ENCODE results near the gene IL17RB.

Gene IL17RB, protein sequence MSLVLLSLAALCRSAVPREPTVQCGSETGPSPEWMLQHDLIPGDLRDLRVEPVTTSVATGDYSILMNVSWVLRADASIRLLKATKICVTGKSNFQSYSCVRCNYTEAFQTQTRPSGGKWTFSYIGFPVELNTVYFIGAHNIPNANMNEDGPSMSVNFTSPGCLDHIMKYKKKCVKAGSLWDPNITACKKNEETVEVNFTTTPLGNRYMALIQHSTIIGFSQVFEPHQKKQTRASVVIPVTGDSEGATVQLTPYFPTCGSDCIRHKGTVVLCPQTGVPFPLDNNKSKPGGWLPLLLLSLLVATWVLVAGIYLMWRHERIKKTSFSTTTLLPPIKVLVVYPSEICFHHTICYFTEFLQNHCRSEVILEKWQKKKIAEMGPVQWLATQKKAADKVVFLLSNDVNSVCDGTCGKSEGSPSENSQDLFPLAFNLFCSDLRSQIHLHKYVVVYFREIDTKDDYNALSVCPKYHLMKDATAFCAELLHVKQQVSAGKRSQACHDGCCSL

DNA sequence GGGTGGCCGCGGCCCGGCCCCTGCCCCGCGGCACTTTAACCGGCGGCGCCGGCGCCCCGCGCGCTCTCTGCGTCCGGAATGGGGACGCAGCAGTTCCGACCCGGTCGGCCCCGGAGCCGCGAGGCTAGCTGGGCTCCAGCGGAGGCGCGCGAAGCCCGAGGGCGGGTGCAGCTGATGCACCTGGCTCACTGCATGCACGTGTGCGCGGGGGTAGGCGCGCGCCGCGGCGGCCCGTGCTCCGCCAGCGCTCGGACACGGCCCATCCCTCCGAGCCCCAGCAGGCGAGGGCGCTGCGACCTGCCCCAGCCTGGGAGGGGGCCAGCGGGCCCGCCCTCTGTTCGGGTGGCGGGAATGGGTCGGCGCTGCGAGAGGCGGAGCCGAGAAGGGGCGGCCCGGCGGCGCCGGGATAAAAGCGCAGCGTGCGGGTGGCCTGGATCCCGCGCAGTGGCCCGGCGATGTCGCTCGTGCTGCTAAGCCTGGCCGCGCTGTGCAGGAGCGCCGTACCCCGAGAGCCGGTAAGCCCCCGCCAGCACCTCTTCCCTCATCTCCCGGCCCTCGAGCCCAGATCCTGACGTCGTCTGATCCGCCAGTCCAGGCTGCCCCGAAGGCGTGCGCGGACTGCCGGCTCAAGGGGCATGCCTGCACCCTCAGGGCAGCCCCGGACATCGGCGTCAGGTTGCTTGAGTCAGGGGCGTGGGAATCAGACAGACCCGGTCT is at the start of gene IL17RB, which contains the start of gene CHDH:
IL17RB (plus strand) TSS at position 435 of the 717 bp plus-strand sequence; CDS start at position 456, 21 bp downstream.
CHDH (minus strand) TSS at position 286 of the 717 bp plus-strand sequence. CDS start 22,411 bp downstream, outside the sequence.
- peak; percentile 85 for DNase-seq

DNA sequence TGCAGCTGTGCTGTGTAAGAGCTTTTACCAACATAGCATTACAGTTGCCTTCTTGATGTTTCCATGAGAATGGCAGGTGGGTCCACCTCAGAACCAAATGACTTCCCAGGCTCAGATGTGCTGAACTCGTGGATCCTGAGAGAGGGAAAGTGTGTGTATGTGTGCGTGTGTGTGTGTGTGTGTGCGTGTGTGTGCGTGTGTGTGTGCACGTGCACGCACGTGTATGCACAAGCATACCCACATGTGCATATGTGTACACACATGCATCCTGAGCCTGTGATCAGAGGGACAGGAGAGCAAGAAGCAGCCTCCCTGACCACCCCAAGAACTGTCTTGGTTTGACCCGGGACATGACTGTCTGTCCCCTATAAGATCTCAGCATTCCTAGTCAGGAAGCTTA is 48.2 kb upstream of the IL17RB start:
- no peak for DNase-seq

DNA sequence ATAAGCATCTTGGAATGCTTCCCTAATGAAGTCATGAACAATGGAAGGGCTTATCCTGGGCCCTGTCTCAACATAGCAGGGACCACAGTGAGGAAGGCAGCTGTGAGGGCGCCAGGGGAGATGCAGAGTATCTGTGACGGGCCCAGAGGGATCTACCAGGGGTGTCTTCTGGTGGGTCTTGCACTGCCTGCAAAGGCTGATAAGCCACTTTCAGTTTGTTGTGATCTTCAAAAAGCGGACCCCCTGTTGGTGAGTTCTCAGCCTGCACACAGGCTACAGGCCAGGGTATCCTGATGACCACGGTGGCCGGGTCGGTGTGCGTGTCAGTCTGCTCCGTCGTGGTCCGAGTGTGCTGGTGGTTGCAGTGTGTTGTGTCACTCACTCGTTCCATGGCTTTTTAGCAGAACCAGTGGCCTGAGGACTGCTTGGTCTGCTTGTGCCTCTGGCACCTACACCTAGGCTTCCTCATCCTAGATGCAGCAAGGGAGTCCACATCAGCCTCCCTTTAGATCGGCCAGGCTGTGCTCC is 47.0 kb upstream of the IL17RB start:
- DNase-seq, result no peak

DNA sequence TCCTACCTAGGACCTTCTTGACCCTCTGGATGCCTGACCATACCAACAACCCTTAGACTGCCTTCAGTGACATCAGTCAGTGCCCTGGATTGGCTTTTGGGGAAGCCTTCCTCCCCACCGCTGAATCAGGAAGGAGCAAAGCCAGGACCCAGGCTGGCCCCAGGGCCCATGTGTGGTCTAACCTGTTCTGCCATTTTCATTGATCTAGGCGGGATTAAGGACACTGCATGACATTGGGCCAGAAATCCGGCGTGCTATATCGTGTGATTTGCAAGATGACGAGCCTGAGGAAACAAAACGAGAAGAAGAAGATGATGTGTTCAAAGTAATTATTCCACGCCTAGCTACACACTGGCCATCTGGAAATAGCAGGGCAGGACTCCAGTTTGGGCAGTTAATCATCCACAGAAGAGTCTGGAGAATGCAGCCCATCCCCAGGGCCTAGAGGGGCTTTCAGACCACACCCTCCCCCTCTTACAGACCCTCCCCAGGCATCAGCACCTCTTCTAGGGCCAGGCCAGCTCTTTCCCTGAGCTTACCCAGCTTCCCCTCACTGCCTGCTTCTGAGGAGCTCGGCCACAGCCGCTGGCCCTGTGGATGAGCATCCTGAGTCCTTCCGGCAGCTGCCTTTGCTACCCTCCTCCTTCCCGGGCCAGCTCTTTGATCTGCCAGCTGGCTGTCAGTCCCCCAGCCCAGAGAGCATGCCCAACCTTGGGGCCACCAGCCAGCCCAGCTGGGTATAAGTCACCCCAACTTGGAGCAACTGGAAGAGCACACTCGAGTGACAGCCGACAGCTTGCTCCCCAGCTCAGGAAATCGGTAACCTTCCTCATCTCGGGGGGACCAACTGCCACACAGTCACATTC is 46.1 kb upstream of the IL17RB start:
- DNase-seq, result no peak

DNA sequence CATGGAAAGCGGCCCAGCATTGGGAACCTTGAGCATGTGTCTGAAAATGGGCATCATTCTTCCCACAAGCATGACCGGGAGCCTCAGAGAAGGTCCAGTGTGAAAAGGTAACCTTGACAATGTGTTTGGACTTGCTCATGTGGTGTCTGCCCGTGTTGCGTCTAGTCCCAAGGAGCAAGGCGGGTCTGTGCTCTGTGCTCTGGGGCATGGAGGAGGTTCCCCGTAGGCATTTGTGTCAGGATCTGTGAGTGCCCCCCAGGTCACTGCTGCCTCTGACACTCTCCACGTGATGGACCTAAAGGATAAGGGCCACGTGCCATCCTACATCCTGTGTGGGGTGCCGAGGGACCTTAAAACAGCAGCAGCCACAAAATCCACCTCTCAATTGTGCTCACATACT is 45.0 kb upstream of the IL17RB start:
- DNase-seq, result no peak

DNA sequence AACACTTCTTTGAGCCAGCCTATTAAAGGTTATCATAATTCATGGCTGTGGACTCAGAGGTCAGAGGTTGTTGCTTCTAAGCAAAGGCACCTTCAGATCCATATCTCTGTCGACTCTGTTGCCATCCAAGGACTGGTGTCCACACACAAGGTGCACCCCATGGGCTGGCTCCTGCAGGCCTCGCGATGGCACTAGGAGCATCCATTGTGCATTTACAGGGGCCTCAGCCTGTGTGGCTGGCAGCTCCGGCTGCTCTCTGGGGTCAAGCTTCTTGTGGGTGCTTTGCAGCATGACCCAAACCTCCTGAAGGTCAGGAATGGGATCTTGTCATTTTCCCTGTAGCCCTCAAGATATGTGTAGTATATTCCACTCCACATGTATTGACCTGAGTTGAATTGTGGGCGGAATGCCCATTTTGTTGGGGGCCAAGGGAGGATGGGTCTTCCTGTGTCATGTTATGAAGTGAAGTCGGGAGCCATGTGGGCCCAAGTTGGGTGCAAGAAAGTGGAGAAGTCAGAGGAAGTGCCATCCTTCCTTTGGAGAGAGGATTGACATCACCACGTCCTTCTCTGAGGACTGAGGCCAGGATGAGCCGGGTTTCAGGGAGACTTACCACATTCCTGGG is 44.0 kb upstream of the IL17RB start:
- DNase-seq, result no peak

DNA sequence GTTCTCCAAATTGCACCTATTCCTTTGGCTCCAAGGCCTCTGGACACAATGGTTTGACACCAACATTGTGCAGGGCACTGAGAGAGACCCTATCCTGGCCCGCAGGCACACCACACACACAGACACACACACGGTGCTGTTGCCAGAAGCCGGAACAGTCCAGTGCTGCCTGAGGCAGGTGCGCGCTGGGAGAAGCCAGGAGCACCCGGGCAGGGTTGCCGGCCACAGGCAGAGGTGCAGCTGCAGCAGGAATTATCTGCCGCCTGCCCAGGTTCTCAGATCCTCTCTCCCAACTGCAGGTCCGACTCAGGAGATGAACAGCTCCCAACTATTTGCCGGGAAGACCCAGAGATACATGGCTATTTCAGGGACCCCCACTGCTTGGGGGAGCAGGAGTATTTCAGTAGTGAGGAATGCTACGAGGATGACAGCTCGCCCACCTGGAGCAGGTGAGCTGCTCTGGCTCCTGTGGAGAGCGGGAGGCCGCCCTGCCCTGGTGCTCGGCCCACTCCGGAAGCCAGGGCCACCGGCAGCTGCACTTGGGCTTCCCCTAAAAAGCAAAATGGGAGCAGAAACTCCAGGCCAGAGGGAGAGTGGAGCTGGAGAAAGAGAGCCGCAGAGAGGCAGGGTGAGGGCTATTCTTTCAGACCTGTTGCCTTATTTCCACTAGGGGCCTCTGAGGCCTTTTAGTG is 43.1 kb upstream of the IL17RB start:
- no peak for DNase-seq

DNA sequence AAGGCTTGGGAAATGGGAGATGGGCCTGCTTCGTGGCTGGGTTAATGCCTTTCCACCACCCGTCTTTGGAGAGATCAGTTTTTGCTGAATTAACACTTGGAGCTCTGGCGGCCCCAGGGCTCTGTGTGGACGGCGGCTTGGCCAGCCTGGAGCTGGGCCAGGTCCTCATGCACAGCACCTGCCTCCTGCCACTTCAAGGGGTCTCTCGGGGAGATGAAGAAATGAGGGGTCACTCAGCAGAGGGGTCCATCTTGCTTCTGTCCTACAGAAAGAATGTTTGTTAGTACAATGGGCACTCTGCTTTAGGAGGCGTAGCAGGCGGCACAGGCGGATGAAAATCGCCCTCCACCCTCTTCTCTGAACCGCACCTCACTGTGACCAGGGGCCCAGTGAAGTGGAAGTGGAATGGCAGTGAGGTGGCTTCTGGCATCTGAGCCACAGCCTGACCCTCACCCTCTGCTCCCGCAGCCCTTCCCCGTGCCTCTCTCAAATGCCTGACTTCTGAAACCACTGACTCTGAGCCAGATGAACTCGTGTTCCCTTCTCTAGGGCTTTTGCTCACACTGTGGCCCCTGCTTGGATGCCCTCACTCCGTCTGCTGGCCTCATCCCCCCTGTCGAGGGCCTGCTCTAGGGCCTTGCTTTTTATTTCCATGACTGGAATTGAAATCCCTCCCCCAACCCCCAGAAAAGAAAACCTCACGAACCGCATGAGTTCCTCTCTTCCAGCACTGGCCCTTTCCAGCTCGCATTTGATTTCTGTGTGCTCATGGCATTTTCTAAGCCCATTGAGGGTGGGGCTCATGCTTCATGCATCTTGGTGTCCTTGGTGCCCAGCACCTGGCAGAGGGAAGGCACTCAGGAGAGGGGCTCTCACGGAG is 42.3 kb upstream of the IL17RB start:
- no peak for DNase-seq

DNA sequence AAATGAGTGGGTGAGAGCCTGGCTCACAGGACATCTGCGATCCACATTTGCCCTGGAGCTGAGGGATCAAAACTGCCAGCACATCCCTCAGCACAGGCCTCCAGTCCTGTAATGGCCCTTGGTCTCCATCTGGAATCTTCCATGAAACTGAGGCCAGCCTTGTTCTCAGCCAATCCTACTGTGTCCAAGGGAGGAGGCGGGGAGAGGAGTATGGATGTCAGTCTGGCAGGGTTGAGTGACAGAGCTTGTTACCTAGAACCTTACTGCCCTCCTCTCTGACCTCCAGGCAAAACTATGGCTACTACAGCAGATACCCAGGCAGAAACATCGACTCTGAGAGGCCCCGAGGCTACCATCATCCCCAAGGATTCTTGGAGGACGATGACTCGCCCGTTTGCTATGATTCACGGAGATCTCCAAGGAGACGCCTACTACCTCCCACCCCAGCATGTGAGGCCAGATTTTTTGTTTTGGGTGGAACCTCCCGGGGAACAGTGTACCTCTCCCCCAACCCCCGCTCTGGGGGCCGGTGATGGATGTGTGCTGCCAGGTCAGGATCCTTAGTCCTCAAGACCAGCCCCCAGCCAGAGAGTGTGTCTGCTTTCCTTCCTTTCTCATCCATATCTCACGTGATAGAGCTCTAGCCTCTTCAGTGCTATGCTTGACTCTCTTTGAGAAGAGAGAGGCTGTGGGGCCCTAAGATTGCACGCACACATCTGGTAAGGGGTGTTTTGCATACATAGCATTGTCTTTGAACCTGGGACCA is 41.5 kb upstream of the IL17RB start:
- no peak for DNase-seq

DNA sequence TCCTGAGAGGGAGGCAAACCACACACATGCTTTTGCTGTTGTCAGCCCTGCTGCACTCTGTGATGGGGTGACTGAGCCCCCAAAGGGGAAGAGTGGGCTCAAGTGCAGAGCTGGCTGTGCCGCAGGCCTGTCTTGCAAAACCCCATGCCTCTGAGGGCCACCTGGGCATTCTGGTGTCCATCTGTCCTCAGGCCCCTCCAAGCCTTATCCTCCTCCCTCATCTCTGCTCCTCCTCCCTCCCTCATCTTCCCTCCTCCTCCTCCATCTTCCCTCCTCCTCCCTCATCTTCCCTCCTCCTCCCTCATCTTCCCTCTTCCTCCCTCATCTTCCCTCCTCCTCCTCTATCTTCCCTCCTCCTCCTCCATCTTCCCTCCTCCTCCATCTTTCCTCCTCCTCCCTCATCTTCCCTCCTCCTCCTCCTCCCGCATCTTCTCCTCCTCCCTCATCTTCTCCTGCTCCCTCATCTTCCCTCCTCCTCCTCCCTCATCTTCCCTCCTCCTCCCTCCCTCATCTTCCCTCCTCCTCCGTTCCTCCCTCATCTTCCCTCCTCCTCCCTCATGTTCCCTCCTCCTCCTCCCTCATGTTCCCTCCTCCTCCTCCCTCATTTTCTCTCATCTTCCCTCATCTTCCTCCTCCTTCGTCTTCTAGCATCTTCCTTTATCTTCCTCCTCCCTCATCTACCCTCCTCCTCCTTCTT is 40.8 kb upstream of the IL17RB start:
- DNase-seq, result no peak

DNA sequence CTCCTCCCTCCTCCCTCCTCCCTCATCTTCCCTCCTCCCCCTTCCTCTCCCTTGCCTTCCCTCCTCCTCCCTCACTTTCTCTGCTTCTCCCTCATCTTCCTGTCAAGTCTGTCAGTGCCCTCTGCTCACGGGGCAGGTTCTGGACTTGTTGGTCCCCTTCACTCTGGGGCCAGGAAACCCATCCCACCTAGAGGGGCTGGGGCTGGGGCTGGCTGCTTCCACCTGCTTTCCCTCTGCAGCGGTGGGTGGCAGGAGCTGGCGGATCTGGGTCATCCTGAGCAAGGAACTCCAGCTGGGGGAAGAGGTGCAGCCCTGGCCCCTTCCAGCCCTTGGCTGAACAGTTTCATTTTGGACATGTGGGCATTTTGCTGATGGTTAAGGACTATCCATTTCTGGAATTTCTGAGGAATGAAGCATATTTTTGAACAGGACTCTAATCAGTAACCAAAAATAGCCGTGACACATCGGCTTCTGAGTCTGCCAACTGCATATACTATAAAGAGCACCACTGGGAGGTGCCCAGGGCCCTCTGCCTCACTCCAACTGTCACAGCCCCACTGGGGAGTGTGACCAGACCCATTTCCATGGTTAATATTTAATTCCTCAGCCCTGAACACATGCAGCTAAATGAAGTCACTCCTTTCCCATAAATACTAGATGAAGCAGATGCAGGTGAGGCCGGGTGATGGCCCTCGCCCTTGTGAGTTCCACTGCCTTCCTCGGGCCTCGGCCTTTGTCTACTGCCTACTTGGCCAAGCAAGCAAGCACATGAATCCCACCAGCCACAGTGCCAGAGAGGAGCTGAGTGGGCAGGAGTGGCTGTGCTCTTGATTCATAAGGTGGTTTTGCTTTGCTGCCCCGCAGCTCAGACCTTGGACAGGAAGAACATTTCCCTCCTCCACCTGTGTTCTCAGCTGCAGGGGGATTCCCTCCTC is 39.9 kb upstream of the IL17RB start:
- DNase-seq, result no peak

DNA sequence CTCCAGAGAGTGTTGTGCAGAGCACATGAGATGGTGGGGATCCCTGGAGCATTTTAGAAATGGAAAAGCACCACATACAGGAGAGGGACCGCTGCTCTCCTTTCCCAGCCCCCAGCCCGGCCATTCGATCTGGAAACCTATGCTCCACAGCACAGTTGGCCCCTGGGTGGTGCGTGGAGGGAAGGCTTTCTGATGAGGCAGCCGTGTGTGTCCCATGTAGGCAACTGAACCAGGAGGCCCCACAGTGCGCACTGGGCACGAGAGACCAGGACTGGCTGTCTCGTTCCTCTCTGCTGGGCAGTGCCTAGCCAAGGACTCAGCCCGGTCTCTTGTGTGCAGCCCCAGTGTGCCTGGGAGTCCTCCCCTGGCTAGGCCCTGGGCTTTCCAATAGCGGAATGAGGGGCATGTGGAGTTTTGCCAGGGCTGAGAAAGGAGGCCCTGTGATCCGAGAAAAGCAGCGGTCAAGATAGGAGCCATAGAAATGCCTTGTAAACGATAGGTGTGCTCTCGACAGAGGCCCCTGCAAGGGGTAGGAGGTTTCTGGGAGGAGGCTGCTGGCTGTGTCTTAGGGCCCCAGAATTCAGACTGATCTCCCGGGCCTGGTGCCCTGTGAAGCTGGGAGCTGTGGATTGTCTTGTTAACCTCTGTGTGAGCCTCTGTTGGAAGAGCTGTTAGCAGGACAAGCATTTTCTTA is 39.1 kb upstream of the IL17RB start:
- DNase-seq, result no peak

DNA sequence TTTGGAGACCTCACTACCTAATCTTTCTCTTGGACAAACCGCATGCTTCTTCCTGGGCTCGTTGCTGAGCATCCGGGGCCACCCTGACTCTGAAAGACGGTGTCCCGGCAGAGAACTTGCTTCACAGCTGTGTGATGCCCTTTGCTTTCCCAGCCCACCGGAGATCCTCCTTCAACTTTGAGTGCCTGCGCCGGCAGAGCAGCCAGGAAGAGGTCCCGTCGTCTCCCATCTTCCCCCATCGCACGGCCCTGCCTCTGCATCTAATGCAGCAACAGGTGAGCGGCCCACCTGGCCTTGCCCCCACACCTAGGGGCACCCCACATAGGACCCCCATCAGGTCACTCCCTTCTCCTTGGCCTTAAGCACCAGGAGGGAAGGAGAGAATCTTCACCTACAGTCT is 37.9 kb upstream of the IL17RB start:
- DNase-seq, result no peak

DNA sequence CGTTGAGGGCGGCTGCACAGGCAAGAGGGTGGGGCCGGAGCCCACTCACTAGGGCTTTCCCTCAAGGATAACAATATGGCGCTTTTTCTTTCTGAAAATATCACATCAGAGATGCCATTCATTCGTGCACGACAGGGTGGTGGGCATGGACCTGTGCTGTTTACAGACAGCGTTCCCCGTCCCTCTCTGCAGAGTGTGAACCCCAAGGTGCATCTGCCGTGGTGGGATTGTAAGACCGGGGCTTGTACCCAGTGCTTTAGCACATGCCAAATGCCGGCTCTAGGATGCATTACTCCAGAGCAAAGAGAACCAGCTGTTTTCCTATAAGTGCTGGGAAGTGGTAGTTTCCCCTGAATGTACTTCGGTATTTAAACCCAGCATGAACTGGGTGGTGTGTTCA is 37.1 kb upstream of the IL17RB start:
- no peak for DNase-seq

DNA sequence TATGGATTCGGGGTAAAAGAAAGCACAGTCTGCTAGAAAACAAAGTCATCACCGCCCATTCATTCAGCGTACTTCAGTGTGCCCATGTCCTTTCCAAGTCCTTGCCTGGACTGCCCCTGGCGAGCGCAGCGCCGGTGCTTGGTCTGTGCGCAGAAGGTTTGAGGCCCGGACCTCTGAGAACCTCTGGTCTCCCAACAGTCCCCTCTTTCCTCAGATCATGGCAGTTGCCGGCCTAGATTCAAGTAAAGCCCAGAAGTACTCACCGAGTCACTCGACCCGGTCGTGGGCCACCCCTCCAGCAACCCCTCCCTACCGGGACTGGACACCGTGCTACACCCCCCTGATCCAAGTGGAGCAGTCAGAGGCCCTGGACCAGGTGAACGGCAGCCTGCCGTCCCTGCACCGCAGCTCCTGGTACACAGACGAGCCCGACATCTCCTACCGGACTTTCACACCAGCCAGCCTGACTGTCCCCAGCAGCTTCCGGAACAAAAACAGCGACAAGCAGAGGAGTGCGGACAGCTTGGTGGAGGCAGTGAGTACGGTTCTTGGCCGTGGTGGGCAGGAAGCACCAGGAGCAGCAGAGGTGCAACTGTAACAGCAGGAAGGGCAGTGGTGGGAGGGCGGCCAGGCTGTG is 36.5 kb upstream of the IL17RB start:
- DNase-seq, result no peak

DNA sequence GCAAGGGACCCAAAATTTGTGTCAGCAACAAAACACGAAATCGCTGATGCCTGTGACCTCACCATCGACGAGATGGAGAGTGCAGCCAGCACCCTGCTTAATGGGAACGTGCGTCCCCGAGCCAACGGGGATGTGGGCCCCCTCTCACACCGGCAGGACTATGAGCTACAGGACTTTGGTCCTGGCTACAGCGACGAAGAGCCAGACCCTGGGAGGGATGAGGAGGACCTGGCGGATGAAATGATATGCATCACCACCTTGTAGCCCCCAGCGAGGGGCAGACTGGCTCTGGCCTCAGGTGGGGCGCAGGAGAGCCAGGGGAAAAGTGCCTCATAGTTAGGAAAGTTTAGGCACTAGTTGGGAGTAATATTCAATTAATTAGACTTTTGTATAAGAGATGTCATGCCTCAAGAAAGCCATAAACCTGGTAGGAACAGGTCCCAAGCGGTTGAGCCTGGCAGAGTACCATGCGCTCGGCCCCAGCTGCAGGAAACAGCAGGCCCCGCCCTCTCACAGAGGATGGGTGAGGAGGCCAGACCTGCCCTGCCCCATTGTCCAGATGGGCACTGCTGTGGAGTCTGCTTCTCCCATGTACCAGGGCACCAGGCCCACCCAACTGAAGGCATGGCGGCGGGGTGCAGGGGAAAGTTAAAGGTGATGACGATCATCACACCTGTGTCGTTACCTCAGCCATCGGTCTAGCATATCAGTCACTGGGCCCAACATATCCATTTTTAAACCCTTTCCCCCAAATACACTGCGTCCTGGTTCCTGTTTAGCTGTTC is 35.0 kb upstream of the IL17RB start:
- DNase-seq, result no peak

Data from midbrain (tissue), 1 donor.